Keratinocyte (primary cell): ENCODE measurements around the gene ANKRD16. TPM values are rescaled to one million over a fixed set of nuclear protein-coding genes. Genes with fewer than 3 reads are reported as not detected.
"Not testable (repeated sequence)": the region's sequence is repeated elsewhere in the genome, so short reads cannot be mapped to it uniquely, and the experiment has no call there.

ENCODE experiments used
- DNase-seq: peaks from one replicate; pipeline ENCODE4 v3.0.0-alpha.2; 2011; ENCODE audit warnings: low read depth, missing footprints, low spot score
- FAIRE-seq: peaks from 2 replicates; lab custom pipeline; 2011; peaks lifted over from hg19 to GRCh38; lab: Jason Lieb, UNC
- H2AFZ ChIP-seq: 2 replicates; pipeline ENCODE4 v1.6.0; 2012; ENCODE audit warnings: low read length, control low read depth, inconsistent platforms; ENCODE audit not compliant: control insufficient read depth
- H3K27ac ChIP-seq: 2 replicates; pipeline ENCODE4 v1.5.1; 2011; ENCODE audit warnings: low read length; ENCODE audit not compliant: control insufficient read depth, insufficient read depth
- H3K27me3 ChIP-seq: 3 replicates; pipeline ENCODE4 v1.6.0; 2011; ENCODE audit warnings: low read length; ENCODE audit not compliant: control insufficient read depth, insufficient read depth; ENCODE audit errors: extremely low read depth
- H3K36me3 ChIP-seq, 2 experiments: 2 replicates in 1 of 2; 3 replicates in 1 of 2; pipeline ENCODE4 v1.5.1; 2011; ENCODE audit warnings: low read length in 2 of 2, mild to moderate bottlenecking in 1 of 2; ENCODE audit not compliant: control insufficient read depth in 2 of 2, insufficient read depth in 2 of 2; ENCODE audit errors: extremely low read depth in 1 of 2
- H3K4me1 ChIP-seq: 3 replicates; pipeline ENCODE4 v1.5.1; 2011; ENCODE audit warnings: low read length; ENCODE audit not compliant: control insufficient read depth, insufficient read depth; ENCODE audit errors: extremely low read depth
- H3K4me2 ChIP-seq: 3 replicates; pipeline ENCODE4 v1.6.0; 2011; ENCODE audit warnings: low read depth, low read length; ENCODE audit not compliant: control insufficient read depth, insufficient read depth; ENCODE audit errors: extremely low read depth
- H3K4me3 ChIP-seq, 3 experiments: fragments of 200-600 bp in 1 of 3; sonication (generic) in 1 of 3; 2 replicates in 2 of 3; 3 replicates in 1 of 3; pipeline ENCODE4 v1.5.1; 2011 to 2016; ENCODE audit warnings: low read length in 3 of 3, mild to moderate bottlenecking in 3 of 3, control low read depth in 2 of 3, inconsistent platforms in 1 of 3, low read depth in 1 of 3, mixed read lengths in 1 of 3, mixed run types in 1 of 3, moderate library complexity in 1 of 3; ENCODE audit not compliant: control insufficient read depth in 2 of 3, insufficient read depth in 2 of 3; ENCODE audit errors: extremely low read depth in 1 of 3
- H3K79me2 ChIP-seq: 2 replicates; pipeline ENCODE4 v1.6.0; 2012; ENCODE audit warnings: low read length; ENCODE audit not compliant: control insufficient read depth, insufficient read depth
- H3K9ac ChIP-seq: 3 replicates; pipeline ENCODE4 v1.6.0; 2011; ENCODE audit warnings: low read length; ENCODE audit not compliant: control insufficient read depth, insufficient read depth; ENCODE audit errors: extremely low read depth
- H3K9me1 ChIP-seq: 3 replicates; pipeline ENCODE4 v1.6.0; 2011; ENCODE audit warnings: low read length; ENCODE audit not compliant: control insufficient read depth, insufficient read depth; ENCODE audit errors: extremely low read depth
- H3K9me3 ChIP-seq: 2 replicates; pipeline ENCODE4 v1.5.1; 2012; ENCODE audit warnings: low read depth, low read length; ENCODE audit not compliant: control insufficient read depth
- H4K20me1 ChIP-seq: 3 replicates; pipeline ENCODE4 v1.6.0; 2011; ENCODE audit warnings: low read length; ENCODE audit not compliant: control insufficient read depth, insufficient read depth; ENCODE audit errors: extremely low read depth
- EZH2 ChIP-seq: IDR thresholded peaks from one replicate; pipeline ENCODE4 v1.6.1; 2012; ENCODE audit warnings: inconsistent platforms, mild to moderate bottlenecking, low read length, moderate library complexity
- dilution Hi-C: fragments of 300-500 bp; cut with MboI; formaldehyde crosslinking; loops from one replicate; pipeline ENCODE4 v1.7.0; 2020; ENCODE audit warnings: low sequenced_read_pairs; ENCODE audit not compliant: extremely low pct_ligation_motif_present
- polyA plus RNA-seq, 5 experiments: library from polyadenylated mRNA; depleted of rRNA in 3 of 5; stranded (reverse) in 3 of 5; stranded (forward) in 1 of 5; unstranded in 1 of 5; fragments of >200 nt; gene quantifications; 1 replicate in 1 of 5; 2 replicates in 3 of 5; 3 replicates in 1 of 5; pipeline versions ENCODE4 v1.2.1 to v1.2.3, GENCODE V29; 2011 to 2012; ENCODE audit warnings: missing spikeins in 2 of 5, low read depth in 1 of 5, low replicate concordance in 1 of 5
- TF ChIP-seq, protein P1 (sequence below), 3 experiments: IDR thresholded peaks in 1 of 3; conservative IDR thresholded peaks in 1 of 3; optimal IDR thresholded peaks in 1 of 3; 2 replicates in 2 of 3; 3 replicates in 1 of 3; pipeline versions ENCODE3 to v1.5.1; 2011; ENCODE audit warnings: low read length in 3 of 3, mild to moderate bottlenecking in 3 of 3, moderate library complexity in 2 of 3, control low read depth in 1 of 3, inconsistent platforms in 1 of 3; ENCODE audit not compliant: insufficient read depth in 2 of 3; ENCODE audit errors: extremely low read depth in 1 of 3

ANKRD16 gene
- polyA plus RNA-seq, 1 donor (not counting 4 experiments of a cell fraction or from before 2014, with no cell fraction given), result 6.2 TPM

DNA sequence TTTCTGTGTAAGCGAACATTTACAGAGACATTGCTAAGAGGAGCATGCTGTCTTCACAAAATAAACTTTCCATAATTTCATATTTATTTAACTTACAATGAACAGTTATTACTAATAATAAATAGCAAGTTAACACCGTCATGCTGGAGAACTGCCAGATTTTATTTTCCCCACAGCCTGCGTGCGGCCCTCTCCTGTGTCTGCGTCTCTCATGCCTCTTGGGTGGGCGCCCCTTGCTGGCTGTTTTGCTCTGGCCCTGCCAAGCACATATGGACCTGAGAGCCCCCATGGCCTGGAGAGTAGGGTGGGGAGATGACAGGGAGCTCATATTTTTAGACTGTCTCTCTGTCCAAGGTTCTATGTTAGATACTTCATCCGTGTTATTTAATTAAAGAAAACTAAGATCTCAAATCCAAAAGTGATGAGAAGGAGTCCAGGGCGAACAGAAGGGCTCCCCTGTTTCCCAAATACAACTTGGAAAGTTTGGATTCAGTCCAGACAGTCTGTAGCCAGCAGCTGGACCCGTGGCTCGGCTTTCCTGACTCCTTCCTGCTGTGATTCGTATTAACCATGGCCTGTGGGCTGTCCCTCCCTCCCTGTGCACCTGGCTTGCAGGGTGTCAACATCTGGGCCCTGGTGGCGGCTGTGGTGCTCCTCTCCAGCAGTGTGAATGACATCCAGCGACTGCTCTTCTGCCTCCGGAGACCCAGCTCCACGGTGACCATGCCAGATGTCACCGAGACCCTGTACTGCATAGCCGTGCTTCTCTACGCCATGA is 20.8 kb upstream of the ANKRD16 start:
- H3K9ac ChIP-seq, result no peak overlapping the region
- TF ChIP-seq, protein P1, sequence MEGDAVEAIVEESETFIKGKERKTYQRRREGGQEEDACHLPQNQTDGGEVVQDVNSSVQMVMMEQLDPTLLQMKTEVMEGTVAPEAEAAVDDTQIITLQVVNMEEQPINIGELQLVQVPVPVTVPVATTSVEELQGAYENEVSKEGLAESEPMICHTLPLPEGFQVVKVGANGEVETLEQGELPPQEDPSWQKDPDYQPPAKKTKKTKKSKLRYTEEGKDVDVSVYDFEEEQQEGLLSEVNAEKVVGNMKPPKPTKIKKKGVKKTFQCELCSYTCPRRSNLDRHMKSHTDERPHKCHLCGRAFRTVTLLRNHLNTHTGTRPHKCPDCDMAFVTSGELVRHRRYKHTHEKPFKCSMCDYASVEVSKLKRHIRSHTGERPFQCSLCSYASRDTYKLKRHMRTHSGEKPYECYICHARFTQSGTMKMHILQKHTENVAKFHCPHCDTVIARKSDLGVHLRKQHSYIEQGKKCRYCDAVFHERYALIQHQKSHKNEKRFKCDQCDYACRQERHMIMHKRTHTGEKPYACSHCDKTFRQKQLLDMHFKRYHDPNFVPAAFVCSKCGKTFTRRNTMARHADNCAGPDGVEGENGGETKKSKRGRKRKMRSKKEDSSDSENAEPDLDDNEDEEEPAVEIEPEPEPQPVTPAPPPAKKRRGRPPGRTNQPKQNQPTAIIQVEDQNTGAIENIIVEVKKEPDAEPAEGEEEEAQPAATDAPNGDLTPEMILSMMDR (optimal IDR thresholded peaks at IDR 0.05 in 1 of 3, IDR thresholded peaks at IDR 0.05 in 1 of 3, conservative IDR thresholded peaks at IDR 0.05 in 1 of 3; ENCODE audit: extremely low read depth in 1 of 3, insufficient read depth in 2 of 3, low read length in 3 of 3), result no peak
- TF ChIP-seq EZH2, result no peak

GRCh38 chr10:5908676-5909075 is 19.0 kb upstream of the ANKRD16 start:
- H3K9me3 ChIP-seq, H3K9ac ChIP-seq, H2AFZ ChIP-seq, DNase-seq, dilution Hi-C loops, H3K27me3 ChIP-seq, H3K4me3 ChIP-seq, H4K20me1 ChIP-seq, H3K27ac ChIP-seq, H3K4me2 ChIP-seq, FAIRE-seq, H3K9me1 ChIP-seq, H3K79me2 ChIP-seq: not testable (repeated sequence)
- Histone ChIP-seq H3K4me1 (peaks cover 17% of the 10 kb centered on the region), H3K36me3 (peaks cover 30 to 35% of the 10 kb centered on the region in 2 experiments)

More for the DNA sequence above, 20.8 kb upstream of the ANKRD16 start:
- Histone ChIP-seq H3K27ac (no peak overlapping the region), H4K20me1 (no peaks in the 10 kb centered on the region), H3K27me3 (no peaks in the 10 kb centered on the region), H3K9me1 (no peaks in the 10 kb centered on the region), H3K4me3 (no peak overlapping the region), H2AFZ (no peak overlapping the region), H3K9me3 (no peaks in the 10 kb centered on the region), H3K4me2 (no peak overlapping the region), H3K4me1 (peaks cover 17% of the 10 kb centered on the region), H3K36me3 (peaks cover 42 to 44% of the 10 kb centered on the region in 2 experiments), H3K79me2 (peaks cover 6% of the 10 kb centered on the region)
- dilution Hi-C loops, result no loop called here
- DNase-seq, result no peak
- FAIRE-seq, result no peak
